T1000 (cell line): Measurements from ENCODE around the gene TMEM170A.
"Not testable (repeated sequence)": the region's sequence is repeated elsewhere in the genome, so short reads cannot be mapped to it uniquely, and the experiment has no call there.

Experiments
- DNase-seq: peaks from one replicate; lab custom pipeline; 2025; ENCODE audit warnings: mixed read lengths; lab: John Stamatoyannopoulos, UW

TMEM170A gene, protein sequence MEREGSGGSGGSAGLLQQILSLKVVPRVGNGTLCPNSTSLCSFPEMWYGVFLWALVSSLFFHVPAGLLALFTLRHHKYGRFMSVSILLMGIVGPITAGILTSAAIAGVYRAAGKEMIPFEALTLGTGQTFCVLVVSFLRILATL

DNA sequence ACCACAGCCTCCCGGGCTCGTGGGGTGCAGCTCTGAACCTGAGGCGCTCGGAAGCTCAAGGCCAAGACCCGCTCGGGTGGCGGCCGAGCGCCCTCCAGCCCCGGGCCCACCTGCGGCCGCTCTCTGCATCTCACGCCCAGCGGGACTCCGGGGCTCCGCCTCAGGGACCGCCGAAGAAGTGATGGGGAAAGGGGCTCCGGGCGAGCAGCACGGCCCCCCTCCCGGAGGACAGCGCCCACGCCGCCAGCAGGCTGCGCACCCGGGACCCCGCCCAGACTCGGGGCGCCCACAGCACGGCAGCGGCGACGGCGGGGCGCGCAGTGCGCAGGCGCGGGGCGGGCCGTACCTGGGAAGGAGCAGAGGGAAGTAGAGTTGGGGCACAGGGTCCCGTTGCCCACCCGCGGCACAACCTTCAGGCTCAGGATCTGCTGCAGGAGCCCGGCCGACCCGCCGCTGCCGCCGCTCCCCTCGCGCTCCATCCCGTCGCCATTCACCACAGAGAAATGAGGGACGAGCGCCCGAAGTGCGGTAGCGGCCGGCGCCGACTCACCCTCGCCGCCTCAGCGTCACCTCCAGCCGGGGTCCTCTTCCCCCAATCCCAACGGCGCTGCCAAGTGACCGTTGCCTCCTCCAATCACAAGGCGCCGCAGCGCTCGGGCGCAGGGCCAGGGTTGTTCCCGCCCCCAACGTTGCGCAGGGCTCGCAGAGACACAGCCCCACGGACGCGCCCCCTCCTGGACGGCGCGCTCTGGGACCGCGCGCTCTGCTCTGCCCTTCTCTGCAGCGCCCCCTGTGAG, at the start of gene TMEM170A:
TSS of gene TMEM170A (minus strand) at position 568 of the 797 bp plus-strand sequence. CDS start at position 479, 89 bp downstream.
- peak; percentile 95 for DNase-seq

DNA sequence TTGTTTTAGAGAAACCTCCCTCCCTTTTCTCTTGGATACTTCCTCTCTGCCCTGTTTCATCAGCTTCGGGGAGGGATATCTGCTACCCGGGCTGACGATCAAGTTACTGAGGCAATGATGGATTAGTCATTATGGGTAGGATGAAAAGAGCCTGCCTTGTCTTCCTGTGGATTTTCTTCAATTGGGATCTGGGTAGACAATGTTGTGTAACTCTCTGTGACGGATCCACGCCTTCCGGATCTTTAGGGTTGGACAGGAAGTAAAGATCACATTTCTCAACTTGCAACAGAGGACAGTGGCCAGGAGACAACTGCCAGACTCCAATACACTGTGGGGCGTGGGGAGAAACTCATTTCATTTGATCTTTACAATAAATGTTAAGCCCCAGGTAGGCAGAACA, 42.1 kb upstream of the TMEM170A start:
- no peak for DNase-seq

DNA sequence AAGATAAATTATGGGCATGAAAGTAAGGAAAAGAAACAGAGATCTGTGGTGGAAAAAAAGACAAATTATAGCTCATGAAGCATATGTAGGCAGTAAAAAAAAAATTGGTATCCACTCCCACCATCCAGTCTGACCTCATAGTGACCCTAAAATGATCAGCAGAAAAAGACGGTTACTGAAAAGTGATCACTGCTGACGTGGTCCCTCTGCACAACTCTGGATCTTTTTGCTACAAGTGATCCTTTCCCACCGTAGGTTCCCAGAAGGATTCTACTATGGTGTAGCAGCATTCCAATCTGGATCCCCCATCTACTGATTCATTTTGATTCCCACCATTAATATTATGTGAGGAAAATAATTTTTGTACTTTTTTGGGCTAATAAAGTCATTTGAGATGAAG, 41.6 kb upstream of the TMEM170A start:
- no peak for DNase-seq

DNA sequence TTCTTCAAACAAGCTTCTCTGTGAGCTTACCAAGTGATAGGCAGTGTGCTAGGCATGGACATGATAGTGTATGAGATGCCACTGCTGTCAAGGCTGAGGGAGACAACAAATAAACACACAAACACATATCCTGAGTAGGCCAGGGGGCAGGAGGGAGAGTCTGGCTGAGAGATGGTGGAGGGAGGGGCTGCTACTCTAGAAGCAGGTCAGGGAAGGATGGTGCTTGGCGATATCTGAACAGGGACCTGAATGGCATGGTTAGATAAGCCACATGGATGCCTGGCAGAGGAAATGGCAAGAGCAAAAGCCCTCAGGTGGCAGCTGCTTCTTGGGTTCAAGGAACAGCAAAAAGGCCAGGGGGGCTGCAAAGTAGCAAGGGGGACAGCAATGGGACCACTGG, 39.3 kb upstream of the TMEM170A start:
- DNase-seq, result no peak

DNA sequence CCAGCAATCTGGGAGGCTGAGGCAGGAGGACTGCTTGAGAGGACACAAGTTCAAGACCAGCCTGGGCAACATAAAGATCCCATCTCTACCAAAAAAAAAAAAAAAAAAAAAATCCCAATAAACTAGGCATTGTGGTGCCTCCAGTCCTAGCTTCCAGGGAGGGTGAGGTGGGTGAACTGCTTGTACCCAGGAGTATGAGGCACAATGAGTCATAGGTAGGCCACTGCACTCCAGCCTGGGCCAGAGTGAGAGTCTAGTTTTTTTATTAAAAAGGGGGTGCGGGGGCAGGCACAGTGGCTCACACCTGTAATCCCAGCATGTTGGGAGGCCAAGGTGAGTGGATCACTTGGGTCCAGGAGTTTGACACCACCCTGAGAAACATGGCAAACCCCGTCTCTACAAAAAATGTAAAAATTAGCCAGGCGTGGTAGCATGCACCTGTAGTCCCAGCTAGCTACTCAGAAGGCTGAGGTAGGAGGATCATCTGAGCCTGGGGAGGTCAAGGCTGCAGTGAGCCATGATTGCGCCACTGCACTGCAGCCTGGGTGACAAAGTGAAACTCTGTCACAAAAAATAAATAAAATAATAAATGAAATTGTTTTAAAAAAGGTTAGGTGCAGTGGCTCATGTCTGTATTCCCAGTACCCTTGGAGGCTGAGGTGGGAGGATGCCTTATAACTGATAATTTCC, 38.6 kb upstream of the TMEM170A start:
- DNase-seq, result no peak

DNA sequence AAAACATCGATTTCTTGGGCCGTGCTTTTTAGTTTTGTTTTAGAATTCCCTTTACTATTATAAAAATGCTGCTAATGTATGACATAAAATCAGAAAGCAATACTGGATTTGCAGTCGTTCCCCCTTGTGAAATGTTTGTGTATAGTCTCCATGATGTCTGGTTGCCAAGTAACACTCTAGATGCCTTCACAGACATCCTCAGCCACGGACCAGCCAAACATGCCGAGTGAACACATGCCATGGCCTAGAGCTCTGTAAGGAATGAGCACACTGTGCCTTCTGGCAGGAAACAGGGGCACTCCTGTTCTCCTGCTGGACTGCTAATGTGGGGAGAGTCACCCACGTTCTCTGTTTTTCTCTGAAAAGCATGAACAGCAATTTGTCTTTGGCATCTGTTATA, 37.3 kb upstream of the TMEM170A start:
- not testable (repeated sequence) for DNase-seq

DNA sequence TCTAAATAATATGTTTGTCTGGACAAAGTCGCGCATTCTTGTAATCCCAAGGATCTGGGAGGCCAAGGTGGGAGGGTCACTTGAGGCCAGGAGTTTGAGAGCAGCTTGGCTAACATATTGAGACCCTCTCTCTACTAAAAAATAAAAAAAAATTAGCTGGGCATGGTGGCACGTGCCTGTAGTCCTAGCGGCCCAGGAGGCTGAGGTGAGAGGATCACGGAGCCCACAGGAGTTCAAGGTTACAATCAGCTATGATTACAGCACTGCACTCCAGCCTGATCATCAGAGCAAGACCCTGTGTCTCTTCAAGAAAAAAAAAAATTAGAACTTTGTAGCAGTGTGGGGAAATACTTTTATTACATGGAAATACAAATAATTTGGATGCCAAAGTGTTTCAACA, 36.9 kb upstream of the TMEM170A start:
- no peak for DNase-seq

DNA sequence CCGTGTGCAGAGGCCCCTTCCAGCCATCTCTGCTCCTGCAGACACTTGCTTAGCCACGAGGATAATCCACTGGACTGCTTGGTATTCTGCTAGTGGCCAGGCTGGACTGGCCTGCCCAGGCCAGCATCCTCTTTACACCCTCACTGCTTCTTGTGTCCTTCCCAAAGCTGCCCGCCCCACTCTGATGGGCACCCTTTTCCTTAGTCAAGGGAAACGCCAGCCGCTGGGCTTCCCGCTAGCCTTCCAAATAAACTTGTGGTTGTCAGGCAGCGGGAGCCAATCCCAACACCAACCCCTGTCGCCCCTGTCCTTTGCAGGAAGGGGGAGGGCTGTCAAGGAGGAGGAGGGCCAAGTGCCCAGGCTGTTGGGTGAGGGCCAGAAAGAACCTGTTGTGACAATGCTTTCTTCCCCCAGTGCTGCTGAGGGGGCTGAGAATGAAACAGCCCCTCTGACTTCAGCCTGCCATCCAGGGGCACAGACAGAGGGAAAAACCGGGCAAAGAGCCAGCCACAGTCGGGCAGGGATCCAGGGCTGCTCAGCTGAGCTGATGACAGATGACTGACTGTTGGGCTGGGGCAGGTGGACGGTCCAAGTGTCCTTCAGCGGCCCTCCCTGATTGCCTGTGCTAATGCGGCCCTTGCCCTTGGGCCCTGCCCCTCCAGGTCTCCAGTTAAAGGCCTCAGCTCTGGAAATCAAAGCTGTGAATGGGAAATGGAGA, 34.3 kb upstream of the TMEM170A start:
- not testable (repeated sequence) for DNase-seq

DNA sequence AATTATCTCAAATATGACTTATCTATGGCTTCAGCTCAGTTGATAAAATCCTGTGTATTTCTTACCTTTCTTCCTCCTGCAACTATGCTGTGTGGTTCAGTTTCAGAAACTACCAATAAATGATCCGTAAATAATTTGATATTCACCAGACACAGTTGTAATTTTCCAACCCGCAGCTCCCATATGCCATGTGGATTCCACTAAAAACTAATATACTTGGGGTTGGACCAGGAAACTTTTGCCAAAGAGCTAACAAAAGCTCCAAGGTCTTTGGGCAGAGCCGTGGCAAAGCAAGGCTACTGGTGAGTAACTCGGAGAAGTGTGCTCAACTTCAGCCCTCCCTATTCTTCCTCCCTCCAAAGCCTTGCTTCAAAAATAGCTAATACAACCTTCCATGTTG, 33.1 kb upstream of the TMEM170A start:
- DNase-seq, result no peak

DNA sequence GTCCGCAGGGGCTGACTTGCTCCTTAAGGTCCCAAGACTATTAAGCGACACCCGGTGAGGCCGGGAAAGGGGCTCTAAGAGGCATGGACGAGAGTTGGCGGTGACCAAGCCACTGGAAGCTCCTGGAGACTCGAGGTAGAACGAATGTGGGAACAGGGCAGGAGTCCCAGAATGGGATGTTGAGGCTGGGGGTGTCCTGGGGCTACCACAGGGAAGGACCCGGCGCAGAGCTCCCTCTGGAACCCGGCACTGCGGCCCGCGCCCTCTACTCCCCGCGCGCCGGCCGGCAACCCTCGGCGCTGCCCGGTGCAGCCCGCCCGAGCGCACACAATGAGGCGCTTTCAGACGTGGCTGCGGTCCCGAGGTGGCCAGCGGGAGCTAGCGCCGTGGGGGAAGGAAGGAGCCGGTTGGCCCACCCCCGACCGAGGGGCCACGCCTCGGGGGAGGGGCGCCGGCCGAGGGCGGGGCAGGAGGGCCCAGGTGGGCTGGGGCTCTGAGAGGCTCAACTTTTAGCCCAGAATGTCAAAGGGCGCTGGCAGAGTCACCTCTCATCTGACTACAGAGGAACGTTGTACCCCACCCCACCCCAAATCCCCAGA, 30.7 kb upstream of the TMEM170A start, which contains the start of gene CHST6:
TSS of gene CHST6 (minus strand) at position 366 of the 599 bp plus-strand sequence. CDS start 15,613 bp downstream, outside the sequence.
- DNase-seq, result no peak

DNA sequence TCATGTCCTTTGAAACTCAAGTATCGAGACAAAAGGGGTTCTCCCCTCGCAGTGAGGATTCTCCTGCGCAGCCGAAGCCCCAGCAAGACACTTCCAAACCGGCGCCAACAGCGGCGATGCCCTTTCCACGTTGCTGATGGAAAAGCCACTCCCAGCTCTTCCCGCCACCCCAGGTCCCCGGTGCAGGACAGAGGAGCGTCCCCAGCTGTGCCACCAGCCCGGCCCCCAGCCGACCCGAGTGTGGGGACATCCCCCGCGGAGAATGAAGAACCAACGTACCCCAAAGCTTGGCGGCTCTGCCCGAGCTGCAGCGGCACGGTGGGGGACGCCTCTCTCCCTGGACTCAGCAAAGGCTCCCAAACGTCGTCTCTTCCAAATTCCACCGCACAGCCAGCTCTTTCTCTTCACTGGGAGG, 30.2 kb upstream of the TMEM170A start:
- no peak for DNase-seq

DNA sequence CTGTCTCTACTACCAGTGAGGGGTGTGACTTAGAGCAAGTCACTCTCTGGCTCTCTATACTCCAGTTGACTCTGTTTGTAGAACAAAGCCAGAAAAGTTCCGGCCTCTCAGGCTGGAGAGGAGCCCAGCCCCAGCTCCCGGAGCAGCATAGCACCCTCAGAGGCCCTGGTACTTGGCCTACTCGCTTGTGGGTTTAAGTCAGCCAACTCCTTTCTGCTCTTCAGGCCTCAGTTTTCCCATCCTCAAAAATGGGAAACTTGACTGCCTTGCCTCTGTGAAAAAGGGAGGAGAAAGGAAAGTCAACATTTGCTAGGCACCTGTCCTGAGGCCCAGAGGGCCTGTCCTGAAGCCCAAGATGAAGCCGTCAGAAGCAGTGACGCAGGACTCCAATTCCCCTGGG, 29.7 kb upstream of the TMEM170A start:
- DNase-seq, result no peak

DNA sequence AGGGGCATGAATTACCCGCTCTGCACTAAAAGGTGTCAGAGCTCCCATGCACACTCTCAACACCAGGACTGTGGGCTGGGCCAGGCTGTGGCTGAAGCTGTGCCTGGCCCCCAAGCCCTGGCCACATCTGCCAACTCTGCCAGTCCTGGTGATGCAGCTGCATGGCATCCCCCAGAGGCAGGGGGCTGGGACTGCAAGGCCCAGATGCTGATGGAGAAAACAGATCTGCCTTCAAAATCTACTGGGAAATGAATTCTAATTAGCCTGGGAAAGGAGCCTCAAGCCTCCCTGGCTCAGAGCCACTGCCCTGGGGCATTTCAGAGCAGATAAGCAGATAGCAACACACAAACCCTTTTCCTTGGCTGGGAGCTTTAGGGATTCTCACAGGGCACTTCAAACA, 27.4 kb upstream of the TMEM170A start:
- peak; percentile 32 for DNase-seq

DNA sequence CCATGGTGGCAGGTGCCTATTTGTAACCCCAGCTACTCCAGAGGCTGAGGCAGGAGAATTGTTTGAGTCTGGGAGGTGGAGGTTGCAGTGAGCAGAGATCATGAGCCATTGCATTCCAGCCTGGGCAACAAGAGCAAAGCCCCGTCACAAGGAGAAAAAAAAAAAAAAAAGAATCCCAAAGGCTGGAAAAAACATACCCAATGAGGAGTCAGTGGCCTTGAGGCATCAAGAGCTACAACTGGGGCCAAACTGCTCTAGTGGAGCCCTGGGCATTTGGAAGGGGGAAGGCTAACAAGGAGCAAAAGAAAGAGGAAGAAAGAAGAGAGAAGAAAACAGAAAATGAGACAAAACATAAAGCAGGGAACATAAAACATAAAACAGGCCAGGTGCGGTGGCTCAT, 23.8 kb upstream of the TMEM170A start:
- no peak for DNase-seq

DNA sequence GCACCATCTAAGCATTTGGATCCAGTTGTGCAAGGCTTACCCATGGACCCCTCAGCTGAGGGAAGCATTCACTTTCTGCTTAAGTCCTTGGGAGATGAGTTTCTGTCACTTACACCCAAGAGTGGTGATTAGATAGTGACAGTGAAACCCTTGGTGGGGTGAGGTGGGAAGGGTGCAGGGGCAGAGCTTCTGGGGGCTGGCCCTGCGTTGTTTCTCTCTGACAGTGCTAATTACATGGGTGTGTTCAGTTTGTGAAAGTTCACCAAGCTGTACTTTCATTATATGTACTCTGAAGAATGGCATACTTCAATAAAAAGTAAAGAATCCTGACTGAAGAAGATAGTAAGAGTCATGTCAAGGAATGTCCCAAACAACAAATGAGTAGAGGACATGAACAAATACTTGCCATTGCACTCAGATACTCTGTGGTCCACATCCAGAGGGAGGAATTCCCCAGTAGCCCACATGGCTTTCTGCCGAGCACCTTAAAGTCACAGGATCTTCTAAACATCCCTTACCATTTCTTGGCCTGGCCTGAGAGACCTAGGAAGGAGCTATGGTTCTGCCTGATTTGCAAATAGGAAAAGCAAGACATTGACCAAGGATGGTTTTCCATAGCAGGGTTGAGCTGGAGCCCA, 22.3 kb upstream of the TMEM170A start:
- DNase-seq, result no peak

DNA sequence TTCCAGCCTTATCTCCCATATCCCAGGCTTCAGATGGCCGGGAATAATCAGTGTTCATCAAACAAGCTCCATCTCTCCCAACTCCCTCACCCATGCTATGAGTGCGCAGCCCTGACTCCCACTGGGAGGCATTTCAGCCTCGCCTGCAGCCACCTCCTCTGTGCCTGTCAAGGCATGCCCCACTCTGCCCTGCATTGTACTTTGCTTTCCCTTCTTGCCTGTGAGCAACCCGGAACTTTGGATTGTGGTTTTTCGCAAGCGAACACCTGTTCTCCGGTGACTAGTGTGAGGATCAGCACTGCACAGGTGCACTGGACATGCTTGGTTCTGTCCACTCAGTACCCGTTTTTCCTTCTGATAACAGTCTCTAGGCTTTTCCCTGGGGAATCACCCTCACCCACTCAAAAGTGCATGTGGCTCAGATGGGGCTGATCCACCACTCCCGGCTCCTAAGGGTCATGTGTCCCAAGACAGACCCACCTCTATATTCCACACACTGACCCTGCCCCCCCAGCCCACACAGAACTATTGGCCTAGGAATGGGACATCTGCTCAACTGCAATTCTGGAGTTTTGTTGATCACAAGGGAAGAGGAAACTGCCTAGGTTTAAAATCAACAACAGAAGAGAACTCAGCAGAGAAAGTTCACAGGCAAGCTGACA, 21.7 kb upstream of the TMEM170A start:
- no peak for DNase-seq

DNA sequence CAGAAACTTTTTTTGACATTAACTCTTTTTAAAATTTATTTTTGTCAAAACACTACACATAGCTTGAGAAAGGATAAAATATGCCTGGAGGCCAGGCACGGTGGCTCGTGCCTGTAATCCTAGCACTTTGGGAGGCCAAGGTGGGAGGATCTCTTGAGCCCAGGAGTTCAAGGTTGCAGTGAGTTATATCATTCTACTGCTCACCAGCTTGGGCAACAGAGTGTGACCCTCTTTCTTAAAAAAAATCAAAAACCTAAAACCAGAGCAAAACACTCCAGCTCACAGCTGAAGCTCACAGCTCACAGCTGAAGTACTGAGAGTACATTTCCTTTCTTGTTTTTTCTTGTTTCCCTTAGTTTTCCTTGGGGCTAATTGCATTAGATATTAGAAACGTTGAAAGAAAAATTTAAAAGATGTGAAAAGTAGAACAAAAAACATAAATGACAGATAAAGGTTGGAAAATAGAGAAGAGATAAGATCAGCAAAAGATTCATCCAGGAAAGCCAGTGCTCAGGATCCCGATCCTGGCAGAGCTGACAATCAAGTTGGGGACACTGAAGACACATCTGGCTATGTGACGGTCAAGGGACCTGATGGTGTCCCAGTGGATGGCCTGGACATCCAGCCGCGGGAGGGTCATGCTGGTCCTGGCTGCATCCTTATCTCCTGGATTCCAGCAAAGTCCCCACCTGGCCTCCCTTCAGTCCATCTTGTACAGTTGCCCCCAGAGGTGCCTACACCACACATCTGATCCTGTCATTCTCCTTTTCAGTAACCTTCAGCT, 20.9 kb upstream of the TMEM170A start:
- DNase-seq, result no peak

DNA sequence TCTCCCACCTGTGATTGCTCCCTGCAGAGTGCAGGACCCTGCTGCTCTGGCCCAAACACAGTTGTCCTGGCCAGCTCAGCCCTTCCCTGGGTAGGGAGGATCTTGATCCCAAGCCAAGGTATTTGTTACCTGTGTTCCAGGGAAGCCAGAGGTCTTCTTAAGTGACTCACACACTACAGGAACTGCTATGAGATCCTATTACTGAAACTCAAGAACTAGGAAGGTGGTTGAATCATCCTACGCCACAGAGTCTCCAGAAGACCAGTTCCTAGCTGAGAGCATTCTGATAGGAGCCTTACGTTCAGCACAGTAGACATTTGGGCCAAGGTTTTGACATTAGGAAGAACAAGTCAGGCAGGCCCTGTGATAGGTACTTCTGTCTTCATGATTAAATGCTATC, 18.7 kb upstream of the TMEM170A start:
- DNase-seq, result no peak

DNA sequence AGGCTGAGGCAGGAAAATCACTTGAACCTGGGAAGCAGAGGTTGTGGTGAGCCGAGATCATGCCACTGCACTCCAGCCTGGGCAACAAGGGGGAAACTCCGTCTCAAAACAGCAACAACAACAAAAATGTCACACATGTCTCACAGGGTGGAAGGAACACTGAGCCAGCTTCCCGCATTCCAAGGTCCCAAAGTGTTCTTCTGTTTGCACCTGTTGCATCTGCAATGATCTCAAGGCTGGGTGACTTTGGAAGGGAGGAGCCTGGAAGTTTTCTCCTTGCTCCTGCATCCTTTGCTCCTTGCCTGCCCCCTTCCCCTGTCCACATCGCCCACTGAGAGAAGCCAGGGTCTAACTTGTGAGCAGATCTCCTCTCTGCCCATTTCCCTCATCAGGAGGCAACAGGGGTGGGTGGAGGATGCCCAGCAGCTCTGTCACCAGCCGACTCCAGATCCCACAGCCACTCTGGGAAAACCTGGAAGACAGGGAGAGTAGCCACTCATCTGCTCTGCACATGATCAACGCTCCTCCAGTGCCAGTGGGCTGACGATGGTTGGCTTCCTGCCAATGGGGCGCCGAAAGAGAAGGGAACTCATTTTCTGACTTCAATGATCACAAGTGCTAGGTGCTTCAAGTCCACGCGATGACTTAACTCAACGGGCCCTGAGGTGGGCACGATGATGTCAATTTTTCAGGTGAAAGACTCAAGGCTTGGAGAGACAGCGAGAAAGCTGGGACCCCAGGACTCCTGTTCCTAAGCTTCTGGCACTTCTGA, 18.1 kb upstream of the TMEM170A start:
- DNase-seq, result no peak
